H1 (cell line): ENCODE measurements around the gene GTF2A1. TPM values are rescaled to one million over a fixed set of nuclear protein-coding genes. Genes with fewer than 3 reads are reported as not detected.

Experiments used
- GABPA ChIP-seq: IDR thresholded peaks from 2 replicates; pipeline ENCODE4 v1.6.1; 2011; ENCODE audit warnings: mild to moderate bottlenecking, low read length, moderate library complexity, borderline replicate concordance; ENCODE audit not compliant: insufficient read depth
- SAP30 ChIP-seq: fragments of 300-600 bp; sonication (generic); IDR thresholded peaks from 2 replicates; pipeline ENCODE4 v1.7.1; 2012; ENCODE audit warnings: low read length, moderate library complexity, mild to moderate bottlenecking, inconsistent platforms; ENCODE audit not compliant: insufficient read depth, insufficient replicate concordance
- TAF7 ChIP-seq: optimal IDR thresholded peaks from 2 replicates; pipeline ENCODE3; 2011; ENCODE audit warnings: low read depth, mild to moderate bottlenecking, inconsistent platforms, low read length, moderate library complexity, borderline replicate concordance
- polyA plus RNA-seq, 7 experiments: library from polyadenylated mRNA; depleted of rRNA in 3 of 7; stranded (reverse) in 5 of 7; unstranded in 2 of 7; fragments of >200 nt in 5 of 7; fragments of 200-250 nt in 2 of 7; gene quantifications; 1 replicate in 5 of 7; 2 replicates in 1 of 7; 4 replicates in 1 of 7; pipeline versions ENCODE4 v1.2.1 to v1.2.3, GENCODE V29; 2011 to 2013; ENCODE audit warnings: missing spikeins in 2 of 7, mixed read lengths in 2 of 7
- small RNA-seq: library from polyadenylated mRNA; stranded (forward); fragments of <200 nt; extraction: miRNeasy Mini kit (QIAGEN cat#:217004); gene quantifications from one replicate; pipeline ENCODE3, GENCODE V24; 2013; ENCODE audit not compliant: insufficient read depth
- total RNA-seq: library from RNA; stranded (reverse); fragmentation: NEBNext Ultra II Directional; extraction: Animal tissue kit (Norgen Biotek cat#: 25700); gene quantifications from 2 replicates; pipeline ENCODE4 v1.2.1, GENCODE V29; 2021

Gene GTF2A1
- total and polyA plus RNA-seq, 2 of the 8 experiments (the other 6 are each of a cell fraction or from before 2014, with no cell fraction given), result 24.1 to 57.8 TPM

GRCh38 chr14:81125536-81125935 is 95.2 kb downstream of the GTF2A1 start (continued):
- TF ChIP-seq TAF7, result no peak
- TF ChIP-seq GABPA, result no peak
- no peak for TF ChIP-seq SAP30
- TF ChIP-seq, all 59 proteins: peak for 0

Small RNA genes within 50 kb of the gene (small RNA-seq; reads per million reads assigned to genes)
- gene DYNLL1P1 (not detected), gene SNORA79 (39.4 reads per million, percentile 95 among the genes with 10 or more reads in this experiment)

Other genes starting within 250 kb of the GTF2A1 start
- gene STON2, start 179.4 kb upstream of the GTF2A1 start, total RNA-seq, result 50.0 TPM in 2 replicates
- gene STON2, start 179.4 kb upstream of the GTF2A1 start, polyA plus RNA-seq (2011; rRNA removed), result 8.2 and 8.9 TPM in 2 replicates